ENCODE results near the gene GJC2. TPM values are rescaled to one million over a fixed set of nuclear protein-coding genes. Genes with fewer than 3 reads are reported as not detected.

Gene GJC2
- total RNA-seq, 4 donors from 2014 or later = 0.48 to 2.7 (median 0.66) TPM

DNA sequence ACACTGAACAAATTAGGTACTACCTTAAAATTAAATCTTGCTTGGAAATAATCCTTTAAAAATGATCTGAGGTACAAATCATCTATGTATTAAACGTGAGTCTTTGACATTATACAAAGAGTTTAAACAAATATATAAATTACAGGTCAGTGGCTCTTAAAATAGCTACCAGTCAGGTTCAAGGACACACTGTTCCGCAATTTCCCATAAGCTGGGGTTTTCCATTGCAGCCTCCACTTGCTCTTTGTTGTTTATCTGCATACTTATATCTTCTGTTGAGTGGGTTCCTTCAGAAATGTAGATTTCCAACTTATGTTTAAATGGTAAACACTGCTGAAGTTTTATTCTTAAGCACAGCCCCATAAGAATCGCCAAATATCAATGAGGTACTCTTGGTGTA is 34.9 kb upstream of the GJC2 start:
- DNase-seq = no peak
- TF ChIP-seq POLR2A (IDR thresholded peaks at IDR 0.05) (no peak), CTCF (IDR thresholded peaks at IDR 0.05) (no peak)
- WGBS, 2 donors = 63 to 65% methylated on average over 3 of the region's 3 CpGs
- no peak overlapping the region for H3K4me3 ChIP-seq
- intact Hi-C loops (cut with DNase I) = no loop called here
- H3K27me3 ChIP-seq = no peaks in the 10 kb centered on the region
- peaks cover 3 to 11% (median 5%) of the 10 kb centered on the region in 3 donors for H3K4me1 ChIP-seq
- H3K27ac ChIP-seq = no peak overlapping the region
- H3K36me3 ChIP-seq = no peaks in the 10 kb centered on the region
- H3K9me3 ChIP-seq = no peaks in the 10 kb centered on the region

DNA sequence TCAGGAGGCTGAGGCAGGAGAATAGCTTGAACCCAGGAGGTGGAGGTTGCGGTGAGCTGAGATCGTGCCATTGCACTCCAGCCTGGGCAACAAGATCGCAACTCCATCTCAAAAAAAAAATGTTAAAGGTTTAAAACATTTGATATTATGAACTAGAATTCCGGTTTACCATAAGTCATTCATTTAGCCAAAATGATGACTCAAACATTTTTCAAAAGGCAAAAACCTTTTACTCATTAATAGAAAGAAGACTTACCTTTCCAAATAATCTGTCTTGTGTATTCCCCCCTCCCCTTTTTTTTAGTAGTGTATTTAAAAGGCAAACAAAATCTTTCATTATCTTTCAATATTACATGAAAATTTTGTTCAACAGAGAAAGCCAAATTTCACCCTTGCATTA is 32.4 kb upstream of the GJC2 start:
- Histone ChIP-seq H3K4me1 (peaks cover 0 to 16% (median 3%) of the 10 kb centered on the region in 3 donors), H3K27me3 (no peaks in the 10 kb centered on the region), H3K4me3 (no peak overlapping the region), H3K36me3 (no peaks in the 10 kb centered on the region), H3K27ac (no peak overlapping the region), H3K9me3 (no peaks in the 10 kb centered on the region)
- DNase-seq = no peak
- intact Hi-C loops (cut with DNase I) = no loop called here
- TF ChIP-seq POLR2A (IDR thresholded peaks at IDR 0.05) (no peak), CTCF (IDR thresholded peaks at IDR 0.05) (no peak)
- WGBS, 2 donors = 93 to 98% methylated on average over 4 of the region's 4 CpGs

DNA sequence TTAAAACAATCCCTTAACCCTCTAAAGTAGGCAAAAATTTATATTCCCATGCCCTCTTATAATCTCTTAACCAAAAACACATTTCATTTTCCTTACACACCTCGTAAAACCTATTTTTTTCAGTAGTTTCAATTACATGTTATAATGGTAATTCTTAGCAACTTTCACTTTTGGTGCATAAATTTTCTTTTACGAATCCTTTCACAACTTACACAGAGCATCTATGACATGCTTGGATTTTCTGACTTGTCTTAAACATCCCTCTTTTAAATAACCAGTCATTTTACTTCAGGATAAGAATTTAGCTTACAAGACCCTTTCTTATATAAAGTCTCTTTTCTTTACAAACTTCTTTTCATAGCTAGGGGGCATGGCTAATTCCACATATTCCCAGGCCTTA is 31.7 kb upstream of the GJC2 start:
- no peak for DNase-seq
- H3K9me3 ChIP-seq = no peaks in the 10 kb centered on the region
- H3K27me3 ChIP-seq = no peaks in the 10 kb centered on the region
- TF ChIP-seq POLR2A (IDR thresholded peaks at IDR 0.05) (no peak), CTCF (IDR thresholded peaks at IDR 0.05) (no peak)
- H3K36me3 ChIP-seq = no peaks in the 10 kb centered on the region
- intact Hi-C loops (cut with DNase I) = no loop called here
- no peak overlapping the region for H3K27ac ChIP-seq
- H3K4me3 ChIP-seq = no peak overlapping the region
- 82 to 84% methylated on average over 2 of the region's 2 CpGs for WGBS, 2 donors
- H3K4me1 ChIP-seq = peaks cover 0 to 16% (median 3%) of the 10 kb centered on the region in 3 donors

GRCh38 chr1:228120351-228120750 is 29.4 kb upstream of the GJC2 start:
- Histone ChIP-seq H3K27me3 (no peaks in the 10 kb centered on the region), H3K27ac (peak overlapping the region in 3 of 4 donors; percentile 0 to 12 (median 6)), H3K36me3 (no peaks in the 10 kb centered on the region), H3K4me3 (no peak overlapping the region), H3K4me1 (peaks cover 0 to 16% (median 3%) of the 10 kb centered on the region in 3 donors), H3K9me3 (no peaks in the 10 kb centered on the region)
- no peak for DNase-seq
- 26 to 33% methylated on average over 1 of the region's 1 CpG for WGBS, 2 donors
- TF ChIP-seq CTCF (IDR thresholded peaks at IDR 0.05) (no peak), POLR2A (IDR thresholded peaks at IDR 0.05) (no peak)
- intact Hi-C loops (cut with DNase I) = loop anchor here (10.0 kb wide), 1 partner anchor 274 kb away; no protein-coding TSS in a partner anchor

DNA sequence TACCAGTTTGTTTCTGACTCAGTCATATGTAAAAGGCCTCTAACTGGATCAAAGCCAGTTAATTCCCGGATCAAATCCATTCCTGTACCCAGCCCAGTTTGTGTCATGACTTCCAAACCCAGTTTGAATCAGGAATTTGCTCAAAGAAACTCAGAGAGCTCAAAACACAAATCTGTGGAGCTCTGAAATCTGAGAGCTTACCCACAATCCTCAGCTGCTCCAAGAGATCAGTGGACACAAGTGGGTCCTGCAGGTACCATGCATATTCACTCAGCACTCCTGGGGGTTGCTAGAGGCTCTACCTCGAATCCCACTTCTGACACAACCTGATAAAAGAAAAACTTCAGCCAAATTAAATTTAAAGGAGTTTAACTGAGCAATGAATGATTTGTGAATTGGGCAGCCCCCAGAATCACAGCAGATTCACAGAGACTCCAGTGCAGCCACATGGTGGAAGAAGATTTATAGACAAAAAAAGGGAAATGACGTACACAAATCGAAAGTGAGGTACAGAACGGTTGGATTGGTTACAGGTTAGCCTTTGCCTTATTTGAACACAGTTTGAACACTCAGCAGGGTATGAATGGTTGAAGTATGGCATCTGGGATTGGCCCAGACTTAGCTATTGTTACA is 28.8 kb upstream of the GJC2 start:
- Histone ChIP-seq H3K27ac (peak overlapping the region in 2 of 4 donors; percentile 6 to 12), H3K4me3 (no peak overlapping the region), H3K4me1 (peaks cover 0 to 20% (median 3%) of the 10 kb centered on the region in 3 donors), H3K9me3 (no peaks in the 10 kb centered on the region), H3K27me3 (no peaks in the 10 kb centered on the region), H3K36me3 (no peaks in the 10 kb centered on the region)
- intact Hi-C loops (cut with DNase I) = loop anchor here (10.0 kb wide), 1 partner anchor 274 kb away; no protein-coding TSS in a partner anchor
- 37 to 53% methylated on average over 5 of the region's 5 CpGs for WGBS, 2 donors
- no peak for DNase-seq
- TF ChIP-seq CTCF (IDR thresholded peaks at IDR 0.05) = peak in 1 of 6 experiments; percentile 25
- TF ChIP-seq POLR2A (IDR thresholded peaks at IDR 0.05) = no peak
